ENCODE data around the gene PMIS2.

Gene PMIS2

GRCh38 chr19:35556846-35557538 lies 29.0 kb upstream of the PMIS2 start:
- no peak for DNase-seq

GRCh38 chr19:35557539-35558399 lies 28.2 kb upstream of the PMIS2 start:
- peak; percentile 57 for DNase-seq

GRCh38 chr19:35558400-35559280 lies 27.3 kb upstream of the PMIS2 start:
- DNase-seq: no peak

GRCh38 chr19:35559281-35559659 lies 26.7 kb upstream of the PMIS2 start:
- no peak for DNase-seq

GRCh38 chr19:35559781-35560180 lies 26.2 kb upstream of the PMIS2 start:
- DNase-seq: no peak

- DNase-seq: no peak
Measured at GRCh38 chr19:35560271-35560670, 25.7 kb upstream of the PMIS2 start.

- no peak for DNase-seq
Measured at GRCh38 chr19:35560677-35561076, 25.3 kb upstream of the PMIS2 start.

GRCh38 chr19:35561436-35561835 lies 24.5 kb upstream of the PMIS2 start:
- no peak for DNase-seq

- no peak for DNase-seq
Measured at GRCh38 chr19:35562336-35562735, 23.6 kb upstream of the PMIS2 start.

GRCh38 chr19:35562776-35563175 lies 23.2 kb upstream of the PMIS2 start:
- no peak for DNase-seq

GRCh38 chr19:35563207-35563829 lies 22.7 kb upstream of the PMIS2 start, which contains the start of gene ATP4A:
TSS of gene ATP4A (minus strand) at chr19:35563658. CDS start at chr19:35563629, 29 bp downstream.
- DNase-seq: no peak

- no peak for DNase-seq
Measured at GRCh38 chr19:35565016-35565856, 20.7 kb upstream of the PMIS2 start.

- DNase-seq: no peak
Measured at GRCh38 chr19:35566738-35567137, 19.2 kb upstream of the PMIS2 start.

- DNase-seq: no peak
Measured at GRCh38 chr19:35569281-35569781, 16.6 kb upstream of the PMIS2 start.

- DNase-seq: no peak
Measured at GRCh38 chr19:35571406-35571965, 14.5 kb upstream of the PMIS2 start.

GRCh38 chr19:35577918-35578317 lies 8.1 kb upstream of the PMIS2 start:
- no peak for DNase-seq

GRCh38 chr19:35578707-35579106 lies 7.3 kb upstream of the PMIS2 start:
- no peak for DNase-seq

GRCh38 chr19:35582760-35583159 lies 3.2 kb upstream of the PMIS2 start:
- DNase-seq: no peak

GRCh38 chr19:35587321-35587720 lies 1.3 kb downstream of the PMIS2 start:
- no peak for DNase-seq

GRCh38 chr19:35590875-35591274 lies 4.9 kb downstream of the PMIS2 start:
- DNase-seq: no peak

GRCh38 chr19:35592226-35592625 lies 6.3 kb downstream of the PMIS2 start:
- DNase-seq: no peak
